Right lobe of liver (tissue), 4 donors: ENCODE measurements around the gene DLG5.

Source experiments
- CTCF ChIP-seq, 4 donors: fragments of 200-600 bp in 3 of 4; fragments of 450-650 bp in 1 of 4; IDR thresholded peaks; one replicate each; pipeline versions ENCODE4 v1.5.1 to v1.8.0; 2016 to 2022; ENCODE audit warnings: antibody characterized with exemption in 4 of 4, mild to moderate bottlenecking in 2 of 4
- POLR2A ChIP-seq: fragments of 450-650 bp; IDR thresholded peaks from one replicate; pipeline ENCODE4 v1.6.1; 2017; ENCODE audit warnings: antibody characterized with exemption, mild to moderate bottlenecking
- donor health status: DM: no; HTN: no; CAD: no.
- donor health status: DM: no; HTN: no; CAD: no.
- donor health status: DM: no; HTN: yes; CAD: no.

- TF ChIP-seq CTCF (IDR thresholded peaks at IDR 0.05): no peak
- TF ChIP-seq POLR2A: no peak
Measured at GRCh38 chr10:77912576-77912975, 14.0 kb downstream of the DLG5 start.
